K562 (cell line): ENCODE measurements around the gene NEK5. TPM values are rescaled to one million over a fixed set of nuclear protein-coding genes. Genes with fewer than 3 reads are reported as not detected.

Experiments
- BRF1 ChIP-seq: IDR thresholded peaks from 3 replicates; pipeline ENCODE4 v1.6.1; 2011; ENCODE audit warnings: borderline replicate concordance, mild to moderate bottlenecking; ENCODE audit not compliant: insufficient read length; ENCODE audit errors: extremely low read depth
- C11orf30 ChIP-seq: fragments of 450-650 bp; IDR thresholded peaks from 2 replicates; pipeline ENCODE4 v1.6.1; 2016; ENCODE audit warnings: low read depth, mild to moderate bottlenecking
- CBFA2T3 ChIP-seq: fragments of 450-650 bp; IDR thresholded peaks from 2 replicates; pipeline ENCODE4 v1.6.1; 2017
- CBX8 ChIP-seq: fragments of 200-600 bp; sonication (generic); IDR thresholded peaks from 2 replicates; pipeline ENCODE4 v1.6.1; 2012; ENCODE audit warnings: borderline replicate concordance, mixed run types, low read depth, mild to moderate bottlenecking, moderate library complexity, mixed read lengths, low read length, control low read depth, inconsistent platforms; ENCODE audit not compliant: poor library complexity, severe bottlenecking; ENCODE audit errors: extremely low read depth
- DPF2 ChIP-seq: fragments of 450-650 bp; IDR thresholded peaks from 2 replicates; pipeline ENCODE4 v1.6.1; 2016
- FOXA3 ChIP-seq, 2 experiments: fragments of 450-650 bp in 1 of 2; sonication (generic) in 1 of 2; formaldehyde crosslinking; IDR thresholded peaks in 1 of 2; conservative IDR thresholded peaks in 1 of 2; 2 replicates each; pipeline versions ENCODE4 v1.4.0 to v1.8.0; 2020 to 2022; ENCODE audit warnings: mild to moderate bottlenecking in 2 of 2, missing genetic modification reagents in 1 of 2
- KAT7 ChIP-seq: sonication (generic); formaldehyde crosslinking; IDR thresholded peaks from 2 replicates; pipeline ENCODE4 v1.8.0; 2022; ENCODE audit warnings: missing genetic modification reagents, mild to moderate bottlenecking, borderline replicate concordance
- L3MBTL2 ChIP-seq: fragments of 450-650 bp; IDR thresholded peaks from 2 replicates; pipeline ENCODE4 v1.6.1; 2016; ENCODE audit warnings: mild to moderate bottlenecking, moderate library complexity
- NFIC ChIP-seq: fragments of 450-650 bp; IDR thresholded peaks from 2 replicates; pipeline ENCODE4 v1.6.1; 2017; ENCODE audit warnings: mild to moderate bottlenecking, inconsistent platforms
- NRF1 ChIP-seq, 2 experiments: fragments of 450-650 bp; IDR thresholded peaks in 1 of 2; conservative IDR thresholded peaks in 1 of 2; 2 replicates each; pipeline ENCODE4 v1.6.1; 2014; ENCODE audit warnings: mild to moderate bottlenecking in 2 of 2
- RUNX1 ChIP-seq: sonication (generic); IDR thresholded peaks from 2 replicates; pipeline ENCODE4 v1.6.1; 2016; ENCODE audit warnings: antibody characterized with exemption, low read depth
- SAFB2 ChIP-seq: fragments of 200-400 bp; formaldehyde crosslinking; IDR thresholded peaks from 2 replicates; pipeline ENCODE4 v1.6.1; 2018; ENCODE audit warnings: borderline replicate concordance, low read length, low read depth, moderate library complexity; ENCODE audit not compliant: severe bottlenecking
- TAF9B ChIP-seq: fragments of 450-650 bp; IDR thresholded peaks from 2 replicates; pipeline ENCODE4 v1.6.1; 2018; ENCODE audit warnings: mild to moderate bottlenecking; ENCODE audit not compliant: partially characterized antibody
- XRCC5 ChIP-seq: fragments of 200-400 bp; formaldehyde crosslinking; IDR thresholded peaks from 2 replicates; pipeline ENCODE4 v1.6.1; 2017; ENCODE audit warnings: low read depth, mild to moderate bottlenecking, low read length
- ZNF707 ChIP-seq: fragments of 250-450 bp; sonication (Bioruptor Pico); conservative IDR thresholded peaks from 2 replicates; pipeline ENCODE4 v1.8.0; 2022; ENCODE audit warnings: inconsistent platforms, mild to moderate bottlenecking, moderate library complexity
- polyA plus RNA-seq, 8 experiments: library from polyadenylated mRNA; depleted of rRNA in 4 of 8; stranded (reverse) in 5 of 8; unstranded in 3 of 8; fragments of >200 nt; fragmentation: Nextera tagmentation in 2 of 8; fragmentation: Illumina TruSeq in 1 of 8; extraction: Ambion mirVana in 2 of 8; extraction: Trizol in 1 of 8; gene quantifications; 2 replicates each; pipeline versions ENCODE4 v1.2.1 to v1.2.3, GENCODE V29; 2011 to 2014; ENCODE audit warnings: inconsistent platforms in 1 of 8, missing spikeins in 1 of 8
- total RNA-seq, 7 experiments: library from RNA; depleted of rRNA in 6 of 7; stranded (reverse); fragments of >200 nt in 6 of 7; fragmentation: Illumina TruSeq in 2 of 7; extraction: Trizol in 2 of 7; gene quantifications; 2 replicates each; pipeline versions ENCODE4 v1.2.1 to v1.2.3, GENCODE V29; 2011 to 2021; ENCODE audit warnings: low replicate concordance in 1 of 7
- TF ChIP-seq, protein P1 (sequence below), 2 experiments: fragments of 450-650 bp; conservative IDR thresholded peaks; 2 replicates each; pipeline ENCODE4 v1.6.1; 2017; ENCODE audit warnings: mild to moderate bottlenecking in 2 of 2, moderate library complexity in 2 of 2
- TF ChIP-seq, protein P2 (sequence below): sonication (generic); formaldehyde crosslinking; IDR thresholded peaks from 2 replicates; pipeline ENCODE4 v1.8.1; 2022; ENCODE audit warnings: missing genetic modification reagents
- TF ChIP-seq, protein P3 (sequence below): fragments of 250-450 bp; sonication (Bioruptor Pico); IDR thresholded peaks from 2 replicates; pipeline ENCODE4 v1.8.0; 2022; ENCODE audit warnings: inconsistent platforms
- TF ChIP-seq, protein P4 (sequence below), 2 experiments: IDR thresholded peaks in 1 of 2; conservative IDR thresholded peaks in 1 of 2; 2 replicates each; pipeline ENCODE4 v1.6.1; 2016; ENCODE audit warnings: low read depth in 2 of 2, mild to moderate bottlenecking in 1 of 2, missing compliant biosample characterization in 1 of 2, missing genetic modification characterization in 1 of 2, moderate library complexity in 1 of 2

Gene NEK5
- total and polyA plus RNA-seq, 9 of the 15 experiments (the other 6 are each of a cell fraction or from before 2014, with no cell fraction given), result 0.09 to 0.44 (median 0.33) TPM

DNA sequence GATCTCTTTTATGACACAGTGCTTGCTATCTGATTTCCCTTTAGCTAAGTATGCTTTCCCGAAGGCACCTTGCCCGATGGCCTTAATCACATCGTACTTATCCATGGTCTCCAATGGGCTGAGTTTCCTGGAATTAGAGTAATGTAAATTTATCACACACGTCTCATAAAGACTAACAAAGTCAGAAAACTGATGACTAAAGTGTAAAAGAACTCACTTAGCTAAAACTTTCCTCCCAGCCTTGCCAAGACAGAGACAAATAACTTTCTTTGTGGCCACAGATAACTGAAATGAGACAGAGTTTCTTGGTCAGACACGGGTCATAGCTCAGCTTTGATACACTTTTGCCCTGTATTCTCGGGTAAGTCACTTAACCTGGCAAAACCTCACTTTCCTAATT, 1.5 kb downstream of the NEK5 start (continued):
- TF ChIP-seq CBX8, result no peak
- no peak for TF ChIP-seq BRF1
- no peak for TF ChIP-seq RUNX1
- TF ChIP-seq KAT7 (CRISPR knock-in tag), result no peak
- TF ChIP-seq NFIC, result 0 out of 2 replicates have a peak, but pooled peaks have one; percentile 40
- TF ChIP-seq TAF9B, result no peak
- TF ChIP-seq, protein P1, sequence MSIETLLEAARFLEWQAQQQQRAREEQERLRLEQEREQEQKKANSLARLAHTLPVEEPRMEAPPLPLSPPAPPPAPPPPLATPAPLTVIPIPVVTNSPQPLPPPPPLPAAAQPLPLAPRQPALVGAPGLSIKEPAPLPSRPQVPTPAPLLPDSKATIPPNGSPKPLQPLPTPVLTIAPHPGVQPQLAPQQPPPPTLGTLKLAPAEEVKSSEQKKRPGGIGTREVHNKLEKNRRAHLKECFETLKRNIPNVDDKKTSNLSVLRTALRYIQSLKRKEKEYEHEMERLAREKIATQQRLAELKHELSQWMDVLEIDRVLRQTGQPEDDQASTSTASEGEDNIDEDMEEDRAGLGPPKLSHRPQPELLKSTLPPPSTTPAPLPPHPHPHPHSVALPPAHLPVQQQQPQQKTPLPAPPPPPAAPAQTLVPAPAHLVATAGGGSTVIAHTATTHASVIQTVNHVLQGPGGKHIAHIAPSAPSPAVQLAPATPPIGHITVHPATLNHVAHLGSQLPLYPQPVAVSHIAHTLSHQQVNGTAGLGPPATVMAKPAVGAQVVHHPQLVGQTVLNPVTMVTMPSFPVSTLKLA (conservative IDR thresholded peaks at IDR 0.05), result 0 out of 4 replicates have a peak, but pooled peaks of 1 of the 2 experiments have one; percentile 27
- no peak for TF ChIP-seq L3MBTL2
- TF ChIP-seq, protein P2, sequence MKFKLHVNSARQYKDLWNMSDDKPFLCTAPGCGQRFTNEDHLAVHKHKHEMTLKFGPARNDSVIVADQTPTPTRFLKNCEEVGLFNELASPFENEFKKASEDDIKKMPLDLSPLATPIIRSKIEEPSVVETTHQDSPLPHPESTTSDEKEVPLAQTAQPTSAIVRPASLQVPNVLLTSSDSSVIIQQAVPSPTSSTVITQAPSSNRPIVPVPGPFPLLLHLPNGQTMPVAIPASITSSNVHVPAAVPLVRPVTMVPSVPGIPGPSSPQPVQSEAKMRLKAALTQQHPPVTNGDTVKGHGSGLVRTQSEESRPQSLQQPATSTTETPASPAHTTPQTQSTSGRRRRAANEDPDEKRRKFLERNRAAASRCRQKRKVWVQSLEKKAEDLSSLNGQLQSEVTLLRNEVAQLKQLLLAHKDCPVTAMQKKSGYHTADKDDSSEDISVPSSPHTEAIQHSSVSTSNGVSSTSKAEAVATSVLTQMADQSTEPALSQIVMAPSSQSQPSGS (CRISPR knock-in tag), result no peak
- TF ChIP-seq XRCC5, result no peak
- TF ChIP-seq DPF2, result 0 out of 2 replicates have a peak, but pooled peaks have one; percentile 15
- TF ChIP-seq CBFA2T3, result no peak
- TF ChIP-seq, protein P3, sequence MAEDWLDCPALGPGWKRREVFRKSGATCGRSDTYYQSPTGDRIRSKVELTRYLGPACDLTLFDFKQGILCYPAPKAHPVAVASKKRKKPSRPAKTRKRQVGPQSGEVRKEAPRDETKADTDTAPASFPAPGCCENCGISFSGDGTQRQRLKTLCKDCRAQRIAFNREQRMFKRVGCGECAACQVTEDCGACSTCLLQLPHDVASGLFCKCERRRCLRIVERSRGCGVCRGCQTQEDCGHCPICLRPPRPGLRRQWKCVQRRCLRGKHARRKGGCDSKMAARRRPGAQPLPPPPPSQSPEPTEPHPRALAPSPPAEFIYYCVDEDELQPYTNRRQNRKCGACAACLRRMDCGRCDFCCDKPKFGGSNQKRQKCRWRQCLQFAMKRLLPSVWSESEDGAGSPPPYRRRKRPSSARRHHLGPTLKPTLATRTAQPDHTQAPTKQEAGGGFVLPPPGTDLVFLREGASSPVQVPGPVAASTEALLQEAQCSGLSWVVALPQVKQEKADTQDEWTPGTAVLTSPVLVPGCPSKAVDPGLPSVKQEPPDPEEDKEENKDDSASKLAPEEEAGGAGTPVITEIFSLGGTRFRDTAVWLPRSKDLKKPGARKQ (CRISPR knock-in tag), result no peak
- no peak for TF ChIP-seq FOXA3 (CRISPR knock-in tag; conservative IDR thresholded peaks at IDR 0.05 in 1 of 2, IDR thresholded peaks at IDR 0.05 in 1 of 2)
- peak; percentile 68 for TF ChIP-seq C11orf30
- TF ChIP-seq, protein P4, sequence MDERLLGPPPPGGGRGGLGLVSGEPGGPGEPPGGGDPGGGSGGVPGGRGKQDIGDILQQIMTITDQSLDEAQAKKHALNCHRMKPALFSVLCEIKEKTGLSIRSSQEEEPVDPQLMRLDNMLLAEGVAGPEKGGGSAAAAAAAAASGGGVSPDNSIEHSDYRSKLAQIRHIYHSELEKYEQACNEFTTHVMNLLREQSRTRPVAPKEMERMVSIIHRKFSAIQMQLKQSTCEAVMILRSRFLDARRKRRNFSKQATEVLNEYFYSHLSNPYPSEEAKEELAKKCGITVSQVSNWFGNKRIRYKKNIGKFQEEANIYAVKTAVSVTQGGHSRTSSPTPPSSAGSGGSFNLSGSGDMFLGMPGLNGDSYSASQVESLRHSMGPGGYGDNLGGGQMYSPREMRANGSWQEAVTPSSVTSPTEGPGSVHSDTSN (CRISPR knock-in tag; IDR thresholded peaks at IDR 0.05; ENCODE audit: low read depth), result no peak
- TF ChIP-seq, protein P4 (tag; conservative IDR thresholded peaks at IDR 0.05; ENCODE audit: low read depth), result peak; percentile 47; the same call in 1 of the 2 replicates
- no peak for TF ChIP-seq SAFB2
- no peak for TF ChIP-seq ZNF707
- TF ChIP-seq NRF1 (conservative IDR thresholded peaks at IDR 0.05 in 1 of 2, IDR thresholded peaks at IDR 0.05 in 1 of 2), result no peak
